Heart left ventricle (tissue), 16 donors: Measurements from ENCODE around the gene ANKMY2. TPM values are rescaled to one million over a fixed set of nuclear protein-coding genes. Genes with fewer than 3 reads are reported as not detected.
A peak's percentile ranks its signal among the peaks of the same experiment; 100 is the strongest.
"Not testable (repeated sequence)": the region's sequence is repeated elsewhere in the genome, so short reads cannot be mapped to it uniquely, and the experiment has no call there.

Experiments used
- ATAC-seq, 4 donors: fragments of 200-7000 bp; cut with Tn5 transposase; one replicate each; pipeline ENCODE4 v1.9.1; 2020 to 2022; ENCODE audit warnings: moderate library complexity in 4 of 4, mild to moderate bottlenecking in 3 of 4, moderate number of reproducible peaks in 1 of 4
- DNase-seq, 5 donors: peaks; one replicate each; pipeline ENCODE4 v3.0.0-alpha.2; 2020
- H3K27ac ChIP-seq, 12 donors: fragments of 200-600 bp; sonication (generic) in 4 of 12; one replicate each; pipeline versions ENCODE4 v1.5.0 to v1.8.0; 2016 to 2022; ENCODE audit warnings: mild to moderate bottlenecking in 2 of 12
- H3K27me3 ChIP-seq, 9 donors: fragments of 200-600 bp; sonication (generic) in 2 of 9; one replicate each; pipeline versions ENCODE4 v1.5.1 to v1.8.0; 2016 to 2022; ENCODE audit warnings: mild to moderate bottlenecking in 3 of 9
- H3K36me3 ChIP-seq, 9 donors: fragments of 200-600 bp; sonication (generic) in 2 of 9; one replicate each; pipeline versions ENCODE4 v1.5.0 to v1.8.0; 2018 to 2022; ENCODE audit warnings: mild to moderate bottlenecking in 2 of 9
- H3K4me1 ChIP-seq, 12 donors: fragments of 200-600 bp; sonication (generic) in 4 of 12; one replicate each; pipeline versions ENCODE4 v1.5.0 to v1.8.0; 2016 to 2022; ENCODE audit warnings: mild to moderate bottlenecking in 3 of 12
- H3K4me3 ChIP-seq, 12 donors: fragments of 200-600 bp; sonication (generic) in 4 of 12; one replicate each; pipeline versions ENCODE4 v1.5.0 to v1.8.0; 2017 to 2022; ENCODE audit warnings: mild to moderate bottlenecking in 9 of 12, moderate library complexity in 4 of 12
- H3K9me3 ChIP-seq, 12 donors: fragments of 200-600 bp; sonication (generic) in 4 of 12; one replicate each; pipeline versions ENCODE4 v1.5.0 to v1.8.0; 2016 to 2022; ENCODE audit warnings: mild to moderate bottlenecking in 1 of 12
- CTCF ChIP-seq, 12 donors: fragments of 200-600 bp; sonication (generic) in 4 of 12; IDR thresholded peaks; one replicate each; pipeline versions ENCODE4 v1.5.0 to v1.8.0; 2018 to 2022; ENCODE audit warnings: antibody characterized with exemption in 12 of 12, mild to moderate bottlenecking in 5 of 12
- POLR2A ChIP-seq, 2 donors: fragments of 450-650 bp; IDR thresholded peaks; one replicate each; pipeline ENCODE4 v1.6.1; 2017; ENCODE audit warnings: antibody characterized with exemption in 2 of 2, mild to moderate bottlenecking in 2 of 2, moderate library complexity in 2 of 2
- WGBS, 4 donors: extraction: QIAGEN DNeasy Blood & Tissue Kit in 2 of 4; methylation state at CpG; one replicate each; pipeline versions ENCODE4 v1.1.5 to v1.1.7; 2013 to 2018; 5-methylcytosine and 5-hydroxymethylcytosine counted together
- intact Hi-C, 10 donors: fragments of 100-400 bp; cut with DNase I; formaldehyde crosslinking; loops; one replicate each; pipeline versions ENCODE4 v1.11.1 to v1.14.2; 2022
- polyA plus RNA-seq, 2 donors: library from polyadenylated mRNA; stranded (reverse); fragments of 200-250 nt; gene quantifications; one replicate each; pipeline ENCODE4 v1.2.3, GENCODE V29; 2013
- total RNA-seq, 9 donors: library from RNA; depleted of rRNA in 2 of 9; stranded (reverse); fragments of >200 nt in 2 of 9; fragmentation: NEBNext Ultra II Directional in 3 of 9; extraction: Animal tissue kit (Norgen Biotek cat#: 25700) in 3 of 9; gene quantifications; one replicate each; pipeline versions ENCODE4 v1.1.0 to v1.2.4, GENCODE V29; 2016 to 2023
- donor health status: ischemic (EF 13 %, LVEDD 7.1; RV severe dilation, severe dysfunction).
- donor health status: healthy with polysubstance abuse.
- donor health status: DM: no; HTN: yes; CAD: no.
- donor health status: DM: no; HTN: no; CAD: no.
- donor health status: ischemic (EF 25% LVEDD 6.9; RV normal size, moderate dysfunction).
- donor health status: ischemic (EF 25% LVEDD 5.7; RV mildly dilated, moderate dysfunction).
- donor health status: healthy.
- donor health status: DM: yes; HTN: yes; CAD: no.
- donor health status: ischemic (EF 35%, LVEDD 5.7; RV mildly dilated, moderate dysfunction).
- donor health status: nonischemic (EF 11% LVEDD 7.7; RV severe dilation, severe dysfunction).
- donor health status: DM: yes; HTN: yes; CAD: no.
- donor health status: PGD.
- donor health status: ischemic (EF 29% LVEDD 5.4; RV normal size, mild dysfunction).
- donor health status: nonischemic (EF 23%, LVEDD 6.1; RV moderate dilation, normal function).

Gene ANKMY2
- total and polyA plus RNA-seq, 11 donors = 10.3 to 44.3 (median 28.0) TPM

DNA sequence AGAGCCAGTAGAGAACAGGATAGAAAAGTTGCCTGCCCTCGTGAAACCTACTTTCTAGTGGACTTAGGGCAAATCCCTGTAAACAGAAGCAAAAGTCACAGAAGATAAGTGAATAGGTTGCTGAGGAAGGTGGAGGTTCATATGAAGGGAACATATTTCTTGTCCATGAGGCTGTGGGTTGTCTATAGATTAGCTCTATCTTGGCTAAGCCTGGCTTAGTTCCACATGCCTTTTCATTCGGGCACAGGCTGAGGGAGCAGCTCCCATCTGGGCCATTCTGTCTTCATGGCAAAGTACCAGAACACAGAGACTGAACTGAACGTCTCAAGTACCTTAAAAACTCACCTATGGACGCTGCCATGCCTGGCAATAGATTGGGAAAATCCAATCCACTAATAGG, 45.7 kb upstream of the ANKMY2 start:
- TF ChIP-seq CTCF (IDR thresholded peaks at IDR 0.05) (no peak), POLR2A (IDR thresholded peaks at IDR 0.05) (no peak)
- Histone ChIP-seq H3K27me3 (no peaks in the 10 kb centered on the region), H3K27ac (no peak overlapping the region), H3K9me3 (no peaks in the 10 kb centered on the region), H3K4me1 (no peaks in the 10 kb centered on the region), H3K36me3 (peaks cover 0 to 100% (median 78%) of the 10 kb centered on the region in 9 donors), H3K4me3 (no peak overlapping the region)
- peak in 1 of 4 donors; percentile 45 for ATAC-seq
- no peak for DNase-seq
- WGBS, 4 donors = 71 to 82% (median 78%) methylated on average over 4 of the region's 4 CpGs
- intact Hi-C loops = loop anchor here in 2 of 10 donors (5.0 to 10.0 kb wide), 2 partner anchors 79 to 84 kb away; no protein-coding TSS in a partner anchor

GRCh38 chr7:16688249-16688648, 42.7 kb upstream of the ANKMY2 start:
- Histone ChIP-seq H3K4me3 (no peak overlapping the region), H3K9me3 (no peaks in the 10 kb centered on the region), H3K27me3 (no peaks in the 10 kb centered on the region), H3K4me1 (no peaks in the 10 kb centered on the region), H3K36me3 (peaks cover under 1 to 100% (median 77%) of the 10 kb centered on the region in 9 donors), H3K27ac (no peak overlapping the region)
- ATAC-seq = peak in 2 of 4 donors; percentile 16 to 20
- 93 to 95% (median 94%) methylated on average over 2 of the region's 2 CpGs for WGBS, 4 donors
- intact Hi-C loops = loop anchor here in 1 of 10 donors (5.0 kb wide), 1 partner anchor 86 kb away; no protein-coding TSS in a partner anchor
- no peak for TF ChIP-seq POLR2A (IDR thresholded peaks at IDR 0.05)
- DNase-seq = no peak

- 80 to 86% (median 82%) methylated on average over 2 of the region's 2 CpGs for WGBS, 4 donors
- no peak for TF ChIP-seq CTCF (IDR thresholded peaks at IDR 0.05)
- no peak for TF ChIP-seq POLR2A (IDR thresholded peaks at IDR 0.05)
- DNase-seq (no peak), ATAC-seq (no peak)
- H3K27ac ChIP-seq = no peak overlapping the region
- H3K4me1 ChIP-seq = no peaks in the 10 kb centered on the region
- intact Hi-C loops = loop anchor here in 1 of 10 donors (5.0 kb wide), 1 partner anchor 83 kb away; no protein-coding TSS in a partner anchor
- no peak overlapping the region for H3K4me3 ChIP-seq
- peaks cover 3 to 100% (median 75%) of the 10 kb centered on the region in 9 donors for H3K36me3 ChIP-seq
- no peaks in the 10 kb centered on the region for H3K9me3 ChIP-seq
- H3K27me3 ChIP-seq = no peaks in the 10 kb centered on the region
These were observed 40.0 kb upstream of the ANKMY2 start for GRCh38 chr7:16685535-16685934.

GRCh38 chr7:16684935-16685334, 39.4 kb upstream of the ANKMY2 start:
- H3K36me3 ChIP-seq = peaks cover 3 to 100% (median 75%) of the 10 kb centered on the region in 9 donors
- no peak overlapping the region for H3K27ac ChIP-seq
- TF ChIP-seq CTCF (IDR thresholded peaks at IDR 0.05) (no peak), POLR2A (IDR thresholded peaks at IDR 0.05) (no peak)
- no peaks in the 10 kb centered on the region for H3K9me3 ChIP-seq
- H3K4me3 ChIP-seq = no peak overlapping the region
- DNase-seq = no peak
- intact Hi-C loops = loop anchor here in 1 of 10 donors (5.0 kb wide), 1 partner anchor 83 kb away; no protein-coding TSS in a partner anchor
- ATAC-seq = no peak
- no peaks in the 10 kb centered on the region for H3K27me3 ChIP-seq
- H3K4me1 ChIP-seq = no peaks in the 10 kb centered on the region
- WGBS, 4 donors = 69 to 75% (median 70%) methylated on average over 2 of the region's 2 CpGs

- H3K9me3 ChIP-seq, DNase-seq, intact Hi-C loops, ATAC-seq, H3K27me3 ChIP-seq, H3K4me1 ChIP-seq, H3K4me3 ChIP-seq, H3K27ac ChIP-seq: not testable (repeated sequence)
- 90 to 93% (median 91%) methylated on average over 14 of the region's 14 CpGs for WGBS, 4 donors
- peaks cover 3 to 99% (median 69%) of the 10 kb centered on the region in 9 donors for H3K36me3 ChIP-seq
These were observed 33.4 kb upstream of the ANKMY2 start for GRCh38 chr7:16678645-16679566.
